Activated T-cell treated with anti-CD3 and anti-CD28 coated beads for 1 hour (primary cell): ENCODE data around the gene GRWD1.
"Not testable (repeated sequence)": the region's sequence is repeated elsewhere in the genome, so short reads cannot be mapped to it uniquely, and the experiment has no call there.

Experiments
- DNase-seq: peaks from one replicate; pipeline ENCODE4 v3.0.0-alpha.2; 2020; ENCODE audit warnings: low read depth

The GRWD1 gene

GRCh38 chr19:48480183-48480557, 34.4 kb downstream of the GRWD1 start:
- peak; percentile 35 for DNase-seq

- peak; percentile 51 for DNase-seq
Measured at GRCh38 chr19:48480558-48481500, 35.0 kb downstream of the GRWD1 start.

GRCh38 chr19:48481846-48482639, 36.3 kb downstream of the GRWD1 start:
- no peak for DNase-seq

GRCh38 chr19:48483301-48483700, 37.5 kb downstream of the GRWD1 start:
- DNase-seq, result no peak

- DNase-seq, result no peak
Measured at GRCh38 chr19:48484247-48484893, 38.6 kb downstream of the GRWD1 start.

GRCh38 chr19:48484931-48485612, 39.3 kb downstream of the GRWD1 start:
- DNase-seq, result no peak

GRCh38 chr19:48486706-48487105, 40.9 kb downstream of the GRWD1 start:
- DNase-seq, result not testable (repeated sequence)

GRCh38 chr19:48487544-48487943, 41.8 kb downstream of the GRWD1 start:
- DNase-seq, result no peak

- no peak for DNase-seq
Measured at GRCh38 chr19:48487948-48488347, 42.2 kb downstream of the GRWD1 start.

- not testable (repeated sequence) for DNase-seq
Measured at GRCh38 chr19:48488478-48488877, 42.7 kb downstream of the GRWD1 start.

GRCh38 chr19:48489608-48490216, 43.9 kb downstream of the GRWD1 start:
- DNase-seq, result peak; percentile 75

GRCh38 chr19:48490981-48491792, 45.4 kb downstream of the GRWD1 start:
- DNase-seq, result peak; percentile 55

- no peak for DNase-seq
Measured at GRCh38 chr19:48491793-48492123, 46.0 kb downstream of the GRWD1 start.

- DNase-seq, result peak; percentile 69
Measured at GRCh38 chr19:48492925-48493717, 47.3 kb downstream of the GRWD1 start.

GRCh38 chr19:48493718-48494401, 48.1 kb downstream of the GRWD1 start:
- no peak for DNase-seq

- DNase-seq, result no peak
Measured at GRCh38 chr19:48495396-48495795, 49.6 kb downstream of the GRWD1 start.

GRCh38 chr19:48496959-48497727, 51.4 kb downstream of the GRWD1 start:
- no peak for DNase-seq
